ENCODE measurements around the gene BMAL1. TPM values are rescaled to one million over a fixed set of nuclear protein-coding genes. Genes with fewer than 3 reads are reported as not detected.

Gene BMAL1
- total and polyA plus RNA-seq, 2 of the 4 experiments (the other 2 are of a cell fraction) = 8.8 to 9.9 TPM

DNA sequence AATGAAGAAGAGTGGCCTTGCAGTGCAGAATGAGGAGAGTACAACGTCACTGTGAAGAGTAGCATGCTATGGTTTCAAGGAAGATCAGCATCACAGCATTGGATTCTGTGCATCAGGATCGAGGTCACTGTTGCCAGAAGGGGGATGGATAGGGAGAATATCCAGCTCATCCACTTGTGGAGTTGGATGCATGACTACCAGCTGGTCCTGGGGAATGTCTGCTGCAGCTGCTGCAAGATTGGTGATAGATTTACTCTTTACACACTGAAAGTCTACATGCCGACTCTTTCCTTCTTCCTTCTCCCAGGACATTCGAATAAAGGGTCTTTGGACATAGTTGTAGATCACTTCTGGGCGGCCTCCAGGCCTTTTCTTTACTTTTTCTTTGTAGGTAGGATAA is 111.2 kb downstream of the BMAL1 start:
- H4K5ac ChIP-seq (ENCODE audit: low read depth, low read length) = no peak overlapping the region
- H3K23ac ChIP-seq (ENCODE audit: low read depth, low read length) = no peak overlapping the region
- no peak overlapping the region for H3K9ac ChIP-seq (ENCODE audit: low read depth, low read length)
- no CpG with 5 or more reads among the region's 5 CpGs for WGBS, 2 experiments (ENCODE audit: extremely low coverage in 2 of 2, insufficient read length in 1 of 2)
- POLR2A ChIA-PET (ENCODE audit: unreplicated experiment) = no interaction called here
- TF ChIP-seq, protein P1, sequence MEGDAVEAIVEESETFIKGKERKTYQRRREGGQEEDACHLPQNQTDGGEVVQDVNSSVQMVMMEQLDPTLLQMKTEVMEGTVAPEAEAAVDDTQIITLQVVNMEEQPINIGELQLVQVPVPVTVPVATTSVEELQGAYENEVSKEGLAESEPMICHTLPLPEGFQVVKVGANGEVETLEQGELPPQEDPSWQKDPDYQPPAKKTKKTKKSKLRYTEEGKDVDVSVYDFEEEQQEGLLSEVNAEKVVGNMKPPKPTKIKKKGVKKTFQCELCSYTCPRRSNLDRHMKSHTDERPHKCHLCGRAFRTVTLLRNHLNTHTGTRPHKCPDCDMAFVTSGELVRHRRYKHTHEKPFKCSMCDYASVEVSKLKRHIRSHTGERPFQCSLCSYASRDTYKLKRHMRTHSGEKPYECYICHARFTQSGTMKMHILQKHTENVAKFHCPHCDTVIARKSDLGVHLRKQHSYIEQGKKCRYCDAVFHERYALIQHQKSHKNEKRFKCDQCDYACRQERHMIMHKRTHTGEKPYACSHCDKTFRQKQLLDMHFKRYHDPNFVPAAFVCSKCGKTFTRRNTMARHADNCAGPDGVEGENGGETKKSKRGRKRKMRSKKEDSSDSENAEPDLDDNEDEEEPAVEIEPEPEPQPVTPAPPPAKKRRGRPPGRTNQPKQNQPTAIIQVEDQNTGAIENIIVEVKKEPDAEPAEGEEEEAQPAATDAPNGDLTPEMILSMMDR (conservative IDR thresholded peaks at IDR 0.05; ENCODE audit: low read depth, low read length) = no peak
- TF ChIP-seq RCOR1 (IDR thresholded peaks at IDR 0.05; ENCODE audit: insufficient replicate concordance, low read length) (no peak), MAFK (IDR thresholded peaks at IDR 0.05; ENCODE audit: low read depth, low read length) (no peak), MXI1 (IDR thresholded peaks at IDR 0.05; ENCODE audit: borderline replicate concordance, low read depth, low read length) (no peak), FOS (IDR thresholded peaks at IDR 0.05; ENCODE audit: low read depth, low read length) (no peak), POLR2A (IDR thresholded peaks at IDR 0.05; ENCODE audit: low read depth, low read length) (no peak), MAZ (IDR thresholded peaks at IDR 0.05; ENCODE audit: borderline replicate concordance, low read depth, low read length) (no peak), RAD21 (IDR thresholded peaks at IDR 0.05; ENCODE audit: low read length) (no peak), SMC3 (IDR thresholded peaks at IDR 0.05; ENCODE audit: low read depth, low read length) (no peak), CHD1 (IDR thresholded peaks at IDR 0.05; ENCODE audit: low read depth, low read length) (no peak)
- TF ChIP-seq, protein P2, sequence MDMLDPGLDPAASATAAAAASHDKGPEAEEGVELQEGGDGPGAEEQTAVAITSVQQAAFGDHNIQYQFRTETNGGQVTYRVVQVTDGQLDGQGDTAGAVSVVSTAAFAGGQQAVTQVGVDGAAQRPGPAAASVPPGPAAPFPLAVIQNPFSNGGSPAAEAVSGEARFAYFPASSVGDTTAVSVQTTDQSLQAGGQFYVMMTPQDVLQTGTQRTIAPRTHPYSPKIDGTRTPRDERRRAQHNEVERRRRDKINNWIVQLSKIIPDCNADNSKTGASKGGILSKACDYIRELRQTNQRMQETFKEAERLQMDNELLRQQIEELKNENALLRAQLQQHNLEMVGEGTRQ (IDR thresholded peaks at IDR 0.05; ENCODE audit: low read depth, low read length) = no peak
- dilution Hi-C loops (cut with HindIII; ENCODE audit: low sequenced_read_pairs, unreplicated experiment) = no loop called here
- no peak overlapping the region for H3K18ac ChIP-seq (ENCODE audit: low read depth, low read length)
- H4K91ac ChIP-seq (ENCODE audit: insufficient read depth, low read depth, low read length) = no peak overlapping the region
- H2BK120ac ChIP-seq (ENCODE audit: low read depth, low read length) = no peak overlapping the region
- no peaks in the 10 kb centered on the region for H4K20me1 ChIP-seq (ENCODE audit: insufficient read depth, low read length)
- no peaks in the 10 kb centered on the region for H3K9me3 ChIP-seq (ENCODE audit: control insufficient read depth, insufficient read depth, low read length)
- peaks cover 6% of the 10 kb centered on the region for H3K36me3 ChIP-seq (ENCODE audit: control insufficient read depth, insufficient read depth, low read length)
- H3K9me1 ChIP-seq (ENCODE audit: insufficient read depth, low read length) = no peaks in the 10 kb centered on the region
- BruUV-seq (replicated peaks) = no TSS peak
- no peak overlapping the region for H3K14ac ChIP-seq (replicated peaks; ENCODE audit: low read depth, low read length)
- H2AK5ac ChIP-seq (ENCODE audit: low read depth, low read length) = no peak overlapping the region
- no peak overlapping the region for H3K4me3 ChIP-seq (ENCODE audit: insufficient read depth, low read depth, low read length)
- no peak overlapping the region for H2BK15ac ChIP-seq (ENCODE audit: low read depth, low read length)
- H2AK9ac ChIP-seq (replicated peaks; ENCODE audit: low read depth, low read length, poor library complexity) = no peak overlapping the region
- no peak overlapping the region for H3K56ac ChIP-seq (ENCODE audit: extremely low read depth, insufficient read depth, low read length)
- no peak overlapping the region for H2AFZ ChIP-seq (replicated peaks; ENCODE audit: low read length, poor library complexity)
- intact Hi-C loops (cut with micrococcal nuclease) = no loop called here
- CTCF ChIA-PET = no interaction called here
- ATAC-seq (ENCODE audit: low read depth) = no peak
- H3K4ac ChIP-seq (ENCODE audit: low read depth, low read length) = no peak overlapping the region
- H3K79me1 ChIP-seq (ENCODE audit: low read depth in 1 of 2, low read length in 2 of 2) = peaks cover 0 to 6% of the 10 kb centered on the region in 2 experiments; a peak in 1 of 4 replicates
- H3K27ac ChIP-seq (ENCODE audit: insufficient read depth, low read length) = no peak overlapping the region
- H3K4me2 ChIP-seq (ENCODE audit: low read depth, low read length) = no peak overlapping the region
- DNase-seq = no peak
- in situ Hi-C loops (cut with MboI; ENCODE audit: low sequenced_read_pairs) = no loop called here
- no peaks in the 10 kb centered on the region; the same call in 1 of the 2 replicates for H3K4me1 ChIP-seq (ENCODE audit: control insufficient read depth, insufficient read depth, low read length)
- no peak overlapping the region for H2BK20ac ChIP-seq (ENCODE audit: low read depth, low read length)
- no peak overlapping the region for H4K8ac ChIP-seq (ENCODE audit: low read depth in 2 of 2, low read length in 2 of 2)
- H2BK5ac ChIP-seq (ENCODE audit: low read depth, low read length, poor library complexity, severe bottlenecking) = no peak overlapping the region
- no peaks in the 10 kb centered on the region for H3K27me3 ChIP-seq (ENCODE audit: control insufficient read depth, insufficient read depth, low read length)

Data from IMR-90 (cell line).